Endothelial cell of umbilical vein (primary cell): ENCODE data around the gene GPR50. TPM values are rescaled to one million over a fixed set of nuclear protein-coding genes. Genes with fewer than 3 reads are reported as not detected.

Experiments
- Bru-seq: library from RNA; stranded (reverse); fragments of 400-500 nt; gene quantifications from one replicate; lab custom pipeline; 2021; lab: Mats Ljungman, UMichigan
- BruChase-seq, 2 experiments: library from RNA; stranded (reverse); fragments of 400-500 nt; gene quantifications; one replicate each; lab custom pipeline; 2021; lab: Mats Ljungman, UMichigan
- BruUV-seq: library from RNA; stranded (reverse); fragments of 400-500 nt; replicated peaks from 2 replicates; lab custom pipeline; 2021; lab: Mats Ljungman, UMichigan
- CTCF ChIA-PET: fragments of 300-600, 350-600 bp; sonication (Branson Sonifier 250); formaldehyde crosslinking; loops from one replicate; lab custom pipeline; 2021; ENCODE audit warnings: antibody characterized with exemption, inconsistent platforms; lab: Charles Lee
- POLR2A ChIA-PET: fragments of 300-600, 350-600 bp; sonication (Branson Sonifier 250); formaldehyde crosslinking; loops from one replicate; lab custom pipeline; 2021; ENCODE audit warnings: antibody characterized with exemption, inconsistent platforms; lab: Charles Lee
- DNase-seq: peaks from one replicate; pipeline ENCODE4 v3.0.0-alpha.2; 2011; ENCODE audit warnings: low read depth, low spot score
- FAIRE-seq: peaks from 2 replicates; lab custom pipeline; 2011; peaks lifted over from hg19 to GRCh38; lab: Jason Lieb, UNC
- H2AFZ ChIP-seq: 2 replicates; pipeline ENCODE4 v1.6.0; 2012; ENCODE audit warnings: low read depth, low read length, control low read depth, inconsistent platforms
- H3K27ac ChIP-seq: 2 replicates; pipeline ENCODE4 v1.5.1; 2011; ENCODE audit warnings: low read depth, mild to moderate bottlenecking, control low read depth, low read length, moderate library complexity; ENCODE audit not compliant: insufficient read depth
- H3K27me3 ChIP-seq, 2 experiments: 2 replicates each; pipeline versions ENCODE4 v1.6.0 to v1.6.1; 2011; ENCODE audit warnings: low read length in 2 of 2, mixed read lengths in 1 of 2; ENCODE audit not compliant: control insufficient read depth in 2 of 2, insufficient read depth in 2 of 2
- H3K36me3 ChIP-seq, 2 experiments: 2 replicates in 1 of 2; 3 replicates in 1 of 2; pipeline ENCODE4 v1.5.1; 2011; ENCODE audit warnings: low read length in 2 of 2, mild to moderate bottlenecking in 1 of 2, moderate library complexity in 1 of 2; ENCODE audit not compliant: control insufficient read depth in 2 of 2, insufficient read depth in 2 of 2; ENCODE audit errors: extremely low read depth in 1 of 2
- H3K4me1 ChIP-seq: 3 replicates; pipeline ENCODE4 v1.5.1; 2011; ENCODE audit warnings: mild to moderate bottlenecking, low read length; ENCODE audit not compliant: control insufficient read depth, insufficient read depth; ENCODE audit errors: extremely low read depth
- H3K4me2 ChIP-seq: 2 replicates; pipeline ENCODE4 v1.6.1; 2011; ENCODE audit warnings: low read length, control low read depth, mixed read lengths; ENCODE audit not compliant: insufficient read depth
- H3K4me3 ChIP-seq, 3 experiments: fragments of 200-600 bp in 1 of 3; sonication (generic), shearing (Covaris generic) in 1 of 3; replicated peaks in 1 of 3; 2 replicates each; pipeline ENCODE4 v1.5.1; 2011 to 2016; ENCODE audit warnings: control low read depth in 3 of 3, low read length in 3 of 3, mild to moderate bottlenecking in 2 of 3, inconsistent platforms in 1 of 3, low read depth in 1 of 3, moderate library complexity in 1 of 3; ENCODE audit not compliant: insufficient read depth in 1 of 3
- H3K79me2 ChIP-seq: 2 replicates; pipeline ENCODE4 v1.6.0; 2012; ENCODE audit warnings: low read length, inconsistent platforms; ENCODE audit not compliant: control insufficient read depth, insufficient read depth
- H3K9ac ChIP-seq: replicated peaks from 2 replicates; pipeline ENCODE3; 2011; ENCODE audit warnings: low read length, control low read depth; ENCODE audit not compliant: insufficient read depth; ENCODE audit errors: extremely low read depth
- H3K9me1 ChIP-seq: replicated peaks from 3 replicates; pipeline ENCODE4 v1.6.0; 2011; ENCODE audit warnings: mild to moderate bottlenecking, low read length; ENCODE audit not compliant: control insufficient read depth, insufficient read depth; ENCODE audit errors: extremely low read depth
- H3K9me3 ChIP-seq: replicated peaks from 2 replicates; pipeline ENCODE4 v1.5.1; 2012; ENCODE audit warnings: low read length, inconsistent platforms; ENCODE audit not compliant: control insufficient read depth, insufficient read depth
- H4K20me1 ChIP-seq: replicated peaks from 2 replicates; pipeline ENCODE3; 2011; ENCODE audit warnings: mild to moderate bottlenecking, low read length; ENCODE audit not compliant: control insufficient read depth, insufficient read depth; ENCODE audit errors: extremely low read depth
- CTCF ChIP-seq, 2 donors: IDR thresholded peaks; 1 replicate in 1 of 2; 2 replicates in 1 of 2; pipeline ENCODE4 v1.5.1; 2011; ENCODE audit warnings: low read length in 2 of 2, mild to moderate bottlenecking in 2 of 2, moderate library complexity in 2 of 2, control low read depth in 1 of 2, inconsistent platforms in 1 of 2, low read depth in 1 of 2; ENCODE audit not compliant: insufficient read depth in 1 of 2; ENCODE audit errors: extremely low read depth in 1 of 2
- EZH2 ChIP-seq: IDR thresholded peaks from 2 replicates; pipeline ENCODE4 v1.6.1; 2012; ENCODE audit warnings: borderline replicate concordance, low read depth, mild to moderate bottlenecking, moderate library complexity, low read length, inconsistent platforms; ENCODE audit not compliant: severe bottlenecking
- FOS ChIP-seq: IDR thresholded peaks from 2 replicates; pipeline ENCODE4 v1.6.1; 2011; ENCODE audit warnings: mild to moderate bottlenecking, low read length, moderate library complexity, borderline replicate concordance; ENCODE audit not compliant: insufficient read depth
- GATA2 ChIP-seq: IDR thresholded peaks from 2 replicates; pipeline ENCODE4 v1.7.0; 2011; ENCODE audit warnings: low read depth, mild to moderate bottlenecking, moderate library complexity, mixed read lengths, low read length; ENCODE audit not compliant: insufficient read length, insufficient read depth
- JUN ChIP-seq: IDR thresholded peaks from 2 replicates; pipeline ENCODE4 v1.6.1; 2011; ENCODE audit warnings: borderline replicate concordance, low read depth; ENCODE audit not compliant: insufficient read length, insufficient read depth
- MAX ChIP-seq: IDR thresholded peaks from 2 replicates; pipeline ENCODE4 v1.6.1; 2011; ENCODE audit not compliant: insufficient read depth, insufficient read length
- MYC ChIP-seq: IDR thresholded peaks from one replicate; pipeline ENCODE4 v1.6.1; 2011; ENCODE audit warnings: mild to moderate bottlenecking, low read depth, low read length
- POLR2A ChIP-seq: IDR thresholded peaks from 2 replicates; pipeline ENCODE4 v1.6.1; 2012; ENCODE audit warnings: low read depth, mild to moderate bottlenecking, control low read depth, low read length
- POLR2AphosphoS5 ChIP-seq: IDR thresholded peaks from 2 replicates; pipeline ENCODE4 v1.6.1; 2012; ENCODE audit warnings: low read depth, mild to moderate bottlenecking, control low read depth, low read length, moderate library complexity; ENCODE audit not compliant: insufficient read depth
- dilution Hi-C: fragments of 300-500 bp; cut with MboI; formaldehyde crosslinking; loops from one replicate; pipeline ENCODE4 v1.15.0; 2019; ENCODE audit warnings: low sequenced_read_pairs; ENCODE audit not compliant: extremely low pct_ligation_motif_present
- intact Hi-C: fragments of 100-400 bp; cut with micrococcal nuclease; formaldehyde crosslinking; loops from one replicate; pipeline ENCODE4 v1.10.0; 2022
- long read RNA-seq: library from polyadenylated mRNA; stranded (forward); transcript quantifications from one replicate; pipeline ENCODE4 v2.0.0, GENCODE V29; 2021
- polyA minus RNA-seq, 3 experiments: library from RNA; depleted of rRNA, polyadenylated mRNA; stranded (reverse); fragments of >200 nt; gene quantifications; 1 replicate in 1 of 3; 2 replicates in 2 of 3; pipeline ENCODE4 v1.2.3, GENCODE V29; 2011
- polyA plus RNA-seq, 4 experiments: library from polyadenylated mRNA; depleted of rRNA in 3 of 4; stranded (reverse) in 3 of 4; unstranded in 1 of 4; fragments of >200 nt; gene quantifications; 2 replicates each; pipeline versions ENCODE4 v1.2.1 to v1.2.3, GENCODE V29; 2011 to 2012; ENCODE audit warnings: missing spikeins in 1 of 4
- total RNA-seq: library from RNA; stranded (reverse); gene quantifications from 2 replicates; pipeline ENCODE4 v1.2.3, GENCODE V29; 2021

GPR50 gene
- total RNA-seq (not detected in 2 replicates), polyA plus RNA-seq (not detected in 2 replicates), polyA minus RNA-seq (not detected in 2 replicates), Bru-seq, nascent RNA (not detected), BruChase-seq, experiment 1, labeled RNA remaining after a 6-hour chase (not detected), BruChase-seq, experiment 2, labeled RNA remaining after a 2-hour chase (not detected)
- polyA plus RNA-seq (2011; cell fraction: cytosol; rRNA removed) = not detected in 2 replicates
- not detected in 2 replicates for polyA plus RNA-seq (2011; cell fraction: nucleus; rRNA removed)
- not detected in 2 replicates for polyA plus RNA-seq (2012)
- polyA minus RNA-seq (2011; cell fraction: cytosol; rRNA and poly(A)+ RNA removed) = not detected
- not detected in 2 replicates for polyA minus RNA-seq (2011; cell fraction: nucleus; rRNA and poly(A)+ RNA removed)
- long read RNA-seq = 0 reads

GRCh38 chrX:151176231-151176750, at the start of gene GPR50:
Gene GPR50 (plus strand): TSS chrX:151176584. CDS start chrX:151176722, 138 bp downstream.
- H2AFZ ChIP-seq = no peak within 1 kb of the TSS
- ChIA-PET CTCF (interaction anchor here (1.6 kb wide), 1 partner anchor 404 kb away, joined by 4 read pairs; no protein-coding TSS in a partner anchor), POLR2A (no interaction called here)
- peaks cover 17 to 26% of the 10 kb centered on the region in 2 experiments for H3K27me3 ChIP-seq
- H3K79me2 ChIP-seq = no peaks in the 10 kb centered on the region
- no peak within 1 kb of the TSS for H3K4me3 ChIP-seq
- no peak for TF ChIP-seq POLR2A
- no peak for TF ChIP-seq JUN
- TF ChIP-seq POLR2AphosphoS5 = no peak
- TF ChIP-seq CTCF (IDR thresholded peaks at IDR 0.05; ENCODE audit: extremely low read depth in 1 of 2, insufficient read depth in 1 of 2, low read depth in 1 of 2, low read length in 2 of 2) = no peak
- no peak for TF ChIP-seq MYC
- no peak for TF ChIP-seq MAX
- no peak for TF ChIP-seq GATA2
- TF ChIP-seq EZH2 = no peak
- TF ChIP-seq FOS = no peak
- no peak within 1 kb of the TSS for H3K27ac ChIP-seq
- dilution Hi-C loops = no loop called here
- no peak within 1 kb of the TSS for H3K4me2 ChIP-seq
- no peaks in the 10 kb centered on the region for H3K9me1 ChIP-seq
- DNase-seq = no peak
- no peaks in the 10 kb centered on the region for H3K9me3 ChIP-seq
- intact Hi-C loops = no loop called here
- H4K20me1 ChIP-seq = no peaks in the 10 kb centered on the region
- BruUV-seq = no TSS peak
- no peaks in the 10 kb centered on the region for H3K4me1 ChIP-seq
- no peaks in the 10 kb centered on the region for H3K36me3 ChIP-seq
- no peak within 1 kb of the TSS for H3K9ac ChIP-seq
- FAIRE-seq = no peak
